ENCODE data around the gene MAD1L1.

MAD1L1 gene

DNA sequence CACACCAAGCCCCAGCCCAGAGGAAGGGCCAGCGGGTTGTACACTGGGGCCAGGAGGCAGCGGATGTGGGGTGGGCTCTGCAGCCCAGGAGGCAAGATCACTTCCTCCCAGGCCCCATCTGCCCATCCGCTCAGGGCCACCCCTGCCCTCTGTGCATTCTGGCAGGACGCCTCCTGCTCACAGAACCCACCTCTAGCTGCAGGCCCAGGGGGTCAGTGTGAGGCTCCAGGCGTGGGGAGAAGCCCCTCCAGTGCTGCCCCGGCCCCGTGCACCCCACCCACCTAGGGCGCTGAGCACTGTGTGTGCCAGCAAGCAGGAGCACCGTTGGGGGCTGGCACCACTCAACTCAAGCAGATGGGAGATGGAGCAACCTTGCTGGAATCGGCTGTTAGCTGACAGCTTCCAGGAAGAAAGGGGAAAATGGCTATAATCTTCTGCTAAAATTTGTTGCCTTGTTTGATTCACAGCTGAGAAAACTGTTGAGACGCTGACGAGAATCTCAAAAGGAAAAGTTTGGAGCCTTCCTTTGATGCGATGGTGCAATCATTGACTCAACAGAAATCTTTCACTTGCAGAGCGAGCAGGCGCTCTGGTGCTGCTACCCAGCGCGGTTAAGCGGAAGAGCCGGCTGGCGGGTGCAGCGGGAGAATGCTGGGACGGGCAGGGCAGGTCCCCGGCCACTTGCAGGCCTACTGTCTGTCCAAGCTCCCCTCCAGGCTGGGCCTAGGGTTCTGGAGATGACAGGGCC lies 286.5 kb downstream of the MAD1L1 start:
- DNase-seq = no peak

DNA sequence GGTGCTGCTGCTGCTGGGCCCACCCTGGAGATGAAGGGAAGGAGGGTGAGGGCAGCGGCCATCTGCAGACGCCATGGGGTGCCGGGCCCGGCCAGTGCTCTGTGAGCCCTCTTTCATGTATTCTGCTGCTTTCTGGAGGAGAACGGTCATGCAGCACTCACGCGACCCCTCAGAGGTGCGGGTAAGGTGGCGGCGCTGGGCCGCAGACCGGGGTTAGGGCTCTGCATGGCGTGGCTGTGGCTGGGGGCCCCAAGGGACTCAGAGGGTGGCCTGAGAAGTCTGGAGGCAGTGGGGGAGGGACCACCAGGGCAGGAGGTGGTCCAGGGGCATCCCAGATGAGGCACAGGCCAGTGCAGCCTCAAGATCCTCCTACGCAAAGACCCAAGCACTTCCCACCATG lies 287.2 kb downstream of the MAD1L1 start:
- DNase-seq = no peak

DNA sequence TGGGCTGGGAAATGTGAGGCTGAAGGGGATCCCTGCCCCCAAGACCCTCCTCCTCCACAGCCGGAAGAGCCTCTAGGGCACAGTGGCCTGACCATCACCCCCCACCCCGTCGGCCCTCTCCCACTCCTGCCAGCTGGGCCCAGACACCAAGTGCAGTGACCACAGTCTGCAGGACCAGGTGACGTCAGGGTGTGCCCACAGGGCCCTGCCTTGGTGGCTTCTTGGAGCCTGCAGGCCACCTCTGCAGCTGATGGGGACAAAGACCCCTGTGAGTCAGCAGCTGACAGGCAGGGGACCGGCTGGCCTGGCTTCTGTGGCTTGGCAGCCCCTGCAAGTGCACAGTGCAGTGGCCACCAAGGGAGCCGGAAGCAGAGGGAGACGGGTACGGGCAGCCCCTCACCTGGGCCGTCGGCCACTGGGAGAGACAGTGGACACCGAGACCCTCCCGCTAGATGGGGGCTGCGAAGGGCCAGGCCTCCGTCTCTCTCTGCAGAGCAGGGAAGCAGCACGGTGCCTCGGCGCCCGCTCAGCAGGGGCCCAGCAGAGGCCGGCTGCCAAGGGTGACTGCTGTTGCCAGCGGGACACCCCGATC lies 288.0 kb downstream of the MAD1L1 start:
- DNase-seq = no peak

DNA sequence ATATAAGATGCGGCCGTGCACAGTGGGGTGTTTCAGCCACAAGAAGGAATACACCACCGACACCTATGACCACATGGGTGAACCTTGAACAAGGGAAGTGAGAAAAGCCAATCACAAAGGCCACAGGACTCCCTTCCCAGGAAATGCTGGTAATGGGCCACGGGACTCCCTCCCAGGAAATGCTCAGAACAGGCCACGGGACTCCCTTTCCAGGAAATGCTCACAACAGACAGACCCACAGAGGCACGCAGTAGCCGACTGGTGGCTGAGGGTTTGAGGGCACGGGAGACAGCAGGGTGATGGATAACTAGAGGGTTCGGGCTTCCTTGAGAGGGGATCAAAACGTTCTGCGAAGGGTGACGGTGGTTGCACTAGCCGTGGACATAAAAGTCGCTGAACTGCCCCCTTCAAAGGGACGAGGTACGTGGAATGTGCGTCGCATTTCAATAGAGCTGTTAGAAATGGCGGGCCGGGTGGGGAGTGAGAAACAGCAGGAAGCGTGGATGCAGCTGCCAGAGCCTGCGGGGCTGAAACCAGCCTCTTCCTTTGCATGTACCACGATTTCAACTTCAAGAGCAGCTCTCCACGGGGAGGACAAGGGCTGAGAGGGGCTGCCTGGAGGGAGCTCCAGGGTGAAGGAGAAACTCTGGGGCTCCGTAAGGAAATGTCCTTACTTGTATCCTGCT lies 288.7 kb downstream of the MAD1L1 start:
- DNase-seq = no peak

DNA sequence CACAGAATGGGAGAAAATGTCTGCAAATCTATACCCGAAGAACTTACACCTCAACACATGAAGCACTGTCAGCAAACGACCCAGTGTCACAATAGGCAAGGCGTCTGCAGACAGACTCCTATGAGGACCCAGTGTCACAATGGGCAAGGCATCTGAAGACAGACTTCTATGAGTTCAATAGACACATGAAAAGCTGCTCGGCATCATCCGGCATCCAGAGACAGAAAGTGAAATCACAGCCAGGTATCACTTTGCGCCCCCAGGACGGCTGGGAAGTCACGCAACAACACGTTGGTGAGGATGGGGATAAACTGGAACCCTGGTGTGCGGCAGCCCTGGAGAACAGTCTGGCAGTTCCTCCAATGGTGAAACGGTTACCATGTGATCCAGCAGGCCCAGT lies 289.4 kb downstream of the MAD1L1 start:
- no peak for DNase-seq

DNA sequence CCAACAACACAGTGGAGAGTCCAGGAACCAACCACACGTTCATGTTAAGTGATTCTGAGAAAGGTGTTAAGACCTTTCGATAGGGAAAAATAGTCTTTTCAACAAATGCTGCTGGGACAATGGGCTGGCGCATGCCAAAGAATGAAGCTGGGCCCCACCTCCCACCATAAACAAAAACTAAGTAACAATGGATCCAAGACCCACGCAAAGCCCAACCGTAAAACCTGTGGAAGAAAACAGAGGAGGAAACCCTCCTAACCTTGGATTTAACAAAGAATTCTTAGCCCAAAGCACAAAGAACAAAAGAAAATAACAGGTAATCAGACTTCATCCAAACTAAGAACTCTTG lies 289.8 kb downstream of the MAD1L1 start:
- DNase-seq = no peak

DNA sequence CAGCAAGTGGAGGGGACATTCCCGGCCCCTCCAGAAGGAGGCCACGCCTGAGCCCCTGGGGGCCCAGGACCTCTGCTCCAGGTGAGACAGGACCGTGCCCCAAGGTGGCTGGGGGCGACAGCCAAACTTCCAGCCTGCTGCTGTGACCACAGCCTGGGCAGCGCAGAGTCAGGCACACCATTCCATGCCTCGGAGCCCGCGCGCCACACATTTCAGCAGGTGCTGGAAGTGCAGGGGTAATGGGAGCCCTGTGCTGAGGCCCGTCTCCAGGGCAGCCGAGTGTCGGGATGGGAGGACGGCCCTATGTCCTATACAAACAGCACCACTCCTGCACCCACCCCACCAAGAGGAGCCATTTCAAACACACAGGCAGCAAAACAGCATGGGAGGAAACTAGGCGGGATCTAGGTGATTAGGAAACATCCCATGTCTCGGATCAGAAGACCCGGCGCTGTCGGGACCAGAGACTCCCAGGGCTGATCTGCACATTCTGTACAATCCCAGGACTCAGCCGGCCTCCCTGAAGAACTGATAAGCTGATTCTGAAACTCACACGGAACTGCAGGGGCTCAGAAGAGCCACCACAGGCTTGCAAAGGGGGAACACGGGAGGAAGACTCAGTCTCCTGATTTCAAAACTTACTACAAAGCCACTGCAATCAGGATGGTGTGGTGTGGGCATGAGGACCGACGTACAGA lies 290.4 kb downstream of the MAD1L1 start:
- DNase-seq = no peak

DNA sequence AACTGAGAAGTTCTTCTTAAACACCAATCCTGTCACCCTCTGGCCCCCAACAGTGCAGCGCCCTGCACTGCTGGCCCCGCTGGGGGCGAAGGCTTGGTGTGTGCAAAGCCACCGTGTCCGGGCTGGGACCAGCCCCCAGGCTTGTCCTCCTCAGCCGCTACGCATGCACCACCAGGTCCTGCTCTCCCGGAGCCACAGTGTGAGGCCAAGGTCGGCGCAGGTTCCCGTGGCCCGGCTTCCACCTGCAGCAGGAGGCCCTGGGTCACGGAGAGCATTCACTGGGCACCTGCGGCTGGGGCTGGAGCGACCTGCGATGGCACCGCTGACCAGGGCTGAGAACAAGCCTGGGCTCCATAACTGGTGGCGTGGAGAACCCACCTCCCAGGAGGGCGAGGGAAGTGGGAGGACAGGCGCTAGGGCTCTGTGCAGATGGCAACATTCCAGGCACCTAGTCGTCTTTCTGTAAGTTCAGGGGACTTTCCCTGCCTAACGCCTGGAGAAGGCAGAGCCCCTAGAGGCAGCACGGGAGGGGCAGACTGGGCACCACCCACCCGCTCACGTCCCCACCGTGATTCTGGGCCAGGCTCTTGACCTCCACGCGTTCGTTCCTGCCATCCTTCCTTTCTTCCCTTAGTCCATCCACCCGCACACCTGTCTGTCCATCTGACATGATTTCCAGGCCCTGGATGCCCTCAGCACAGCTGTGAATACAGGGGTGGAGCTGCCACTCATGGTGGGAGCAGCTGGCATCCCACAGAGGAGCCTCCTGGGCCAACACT lies 291.1 kb downstream of the MAD1L1 start:
- DNase-seq = no peak

DNA sequence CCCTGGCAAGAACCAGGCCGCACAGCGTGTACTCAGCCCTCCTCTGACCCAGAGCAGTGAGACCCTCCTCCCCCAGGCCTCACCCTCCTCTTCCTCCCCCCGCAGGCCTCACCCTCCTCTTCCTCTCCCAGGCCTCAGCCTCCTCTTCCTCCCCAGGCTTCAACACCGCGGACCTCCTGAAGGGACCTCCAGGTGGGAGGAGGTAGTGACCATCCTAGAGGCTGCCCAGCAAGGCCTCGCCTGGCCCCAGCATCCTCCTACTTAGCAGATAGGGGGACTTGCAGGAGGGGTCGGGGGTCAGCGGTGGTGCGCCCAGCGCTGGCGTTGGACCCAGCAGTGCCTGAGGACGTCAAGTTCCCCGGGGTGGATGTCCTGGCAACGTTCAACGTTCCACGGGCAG lies 291.9 kb downstream of the MAD1L1 start:
- no peak for DNase-seq

DNA sequence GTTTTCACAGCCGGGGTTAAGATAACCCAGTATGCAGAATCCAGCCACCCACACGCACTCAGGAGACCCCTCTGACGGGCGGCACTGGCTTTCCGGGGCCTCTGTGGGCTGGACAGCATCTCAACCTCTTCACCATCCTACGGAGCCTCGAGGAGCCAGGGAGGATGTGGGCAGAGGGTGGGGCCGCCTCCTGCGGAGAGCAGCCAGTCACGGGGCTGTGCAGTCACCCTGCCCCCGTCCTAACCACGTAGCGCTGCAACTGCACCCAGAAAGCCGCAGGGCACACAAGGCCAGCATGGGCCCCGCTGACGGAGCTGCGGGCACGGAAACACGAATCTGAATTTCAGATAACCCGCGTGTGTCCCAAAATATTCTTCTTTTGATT lies 292.4 kb downstream of the MAD1L1 start:
- DNase-seq = no peak

DNA sequence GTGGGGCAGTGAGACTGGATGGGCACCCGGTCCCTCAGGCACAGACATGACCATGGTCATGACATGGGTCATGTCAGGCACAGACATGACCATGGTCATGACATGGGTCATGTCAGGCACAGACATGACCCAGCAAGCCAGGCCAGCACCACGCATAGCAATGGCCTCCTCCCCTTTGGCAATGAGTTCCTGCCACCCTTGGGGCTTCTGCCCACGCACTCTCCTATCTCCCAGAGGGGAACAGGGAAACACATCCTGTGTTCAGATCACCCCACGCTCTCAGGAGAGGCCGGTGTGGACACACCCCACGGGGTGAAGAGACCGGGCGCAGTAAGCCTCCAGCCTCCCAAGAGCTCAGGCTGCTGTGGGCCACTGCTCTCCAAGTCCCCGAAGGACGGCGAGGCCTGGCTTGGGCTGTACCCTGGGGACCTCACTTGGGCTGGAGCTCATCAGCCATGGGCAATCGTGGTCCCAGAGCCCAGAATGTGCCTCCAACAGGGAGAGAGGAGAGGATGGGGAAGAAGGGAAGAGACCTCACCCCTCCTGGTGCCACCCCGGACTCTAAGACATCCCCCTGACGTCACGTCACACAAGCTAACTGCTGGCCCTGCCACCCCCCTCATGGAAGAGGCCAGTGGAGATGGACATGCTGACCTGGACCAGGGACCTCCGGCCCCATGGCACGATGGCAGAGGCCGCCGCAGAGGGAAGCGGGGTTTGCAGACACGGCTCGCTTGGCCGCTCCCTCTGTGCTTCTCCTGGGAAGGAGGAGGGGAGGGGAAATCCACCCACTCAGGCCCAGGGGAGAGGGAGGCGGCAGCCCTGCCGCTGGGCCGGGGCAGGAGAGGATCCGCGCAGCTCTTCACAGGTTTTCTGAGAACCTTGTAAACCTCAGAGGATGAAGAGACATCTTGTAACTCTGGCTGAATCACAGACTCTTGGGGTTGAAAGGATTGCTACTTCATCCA lies 293.0 kb downstream of the MAD1L1 start:
- no peak for DNase-seq

DNA sequence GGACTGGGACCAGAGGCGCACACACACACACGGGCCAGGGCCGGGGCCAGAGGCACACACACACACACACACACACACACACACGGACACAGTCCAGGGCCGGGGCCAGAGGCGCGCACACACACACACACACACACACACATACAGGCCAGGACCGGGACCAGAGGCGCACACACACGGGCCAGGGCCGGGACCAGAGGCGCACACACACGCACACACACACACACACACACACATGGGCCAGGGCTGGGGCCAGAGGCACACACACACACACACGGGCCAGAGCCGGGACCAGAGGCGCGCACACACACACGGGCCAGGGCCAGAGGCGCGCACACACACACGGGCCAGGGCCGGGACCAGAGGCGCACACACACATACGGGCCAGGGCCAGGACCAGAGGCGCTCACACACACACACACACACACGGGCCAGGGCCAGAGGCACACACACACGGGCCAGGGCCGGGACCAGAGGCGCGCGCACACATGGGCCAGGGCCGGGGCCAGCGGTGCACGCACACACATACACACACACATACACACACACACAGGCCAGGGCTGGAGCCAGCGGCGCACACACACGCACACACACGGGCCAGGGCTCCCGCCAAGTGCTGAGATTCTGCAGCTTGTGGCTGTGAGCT lies 293.8 kb downstream of the MAD1L1 start:
- DNase-seq = no peak

DNA sequence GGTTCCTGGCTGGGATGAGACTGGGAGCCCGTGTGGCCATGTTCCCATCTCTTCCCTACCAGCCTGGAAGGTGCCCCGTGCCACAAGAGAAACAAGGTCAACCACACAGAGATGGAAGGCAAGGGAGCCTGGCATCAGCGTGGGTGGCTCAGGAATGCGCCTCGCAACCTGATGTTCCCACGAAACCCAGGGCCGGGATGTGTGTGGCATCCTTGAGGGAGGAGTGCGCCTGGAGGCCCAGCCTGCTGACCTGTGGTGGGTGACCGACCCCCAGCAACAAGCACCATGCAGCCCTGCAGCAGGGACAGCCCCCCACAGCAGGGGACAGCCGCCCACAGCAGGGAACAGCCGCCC lies 295.5 kb downstream of the MAD1L1 start:
- no peak for DNase-seq

DNA sequence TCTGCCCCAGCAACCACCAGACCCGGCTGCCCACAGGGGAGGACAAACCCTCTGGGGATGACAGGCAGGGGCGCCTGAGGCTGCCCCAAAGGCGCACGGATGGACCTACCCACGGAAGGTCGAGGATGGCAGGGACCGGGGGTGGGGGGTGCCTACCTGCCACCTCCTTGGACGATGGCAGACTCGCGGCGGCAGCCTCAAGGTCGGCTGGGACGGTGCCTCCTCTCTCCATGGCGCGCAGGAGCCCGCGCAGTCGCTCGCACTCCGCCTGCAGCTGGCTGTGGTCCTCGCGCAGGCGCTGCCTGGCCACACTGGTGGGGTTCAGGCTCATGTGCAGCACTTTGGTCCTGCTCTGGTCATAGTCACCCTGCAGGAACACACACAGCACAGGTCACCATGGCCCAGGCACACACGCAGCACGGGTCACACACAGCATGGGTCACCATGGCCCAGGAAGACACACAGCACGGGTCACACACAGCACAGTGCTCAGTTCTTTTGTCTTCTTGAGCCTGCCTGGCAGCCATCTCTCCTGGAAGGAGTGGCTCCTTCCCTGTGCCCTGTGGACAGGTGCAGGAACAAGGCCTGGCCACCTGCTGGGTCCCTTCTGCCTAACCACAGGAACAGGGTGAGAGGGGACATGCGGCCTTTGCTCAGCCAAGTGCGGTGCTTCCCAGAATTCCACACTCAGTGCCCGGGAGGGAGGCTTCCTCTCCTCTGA lies 296.1 kb downstream of the MAD1L1 start:
- DNase-seq = no peak

DNA sequence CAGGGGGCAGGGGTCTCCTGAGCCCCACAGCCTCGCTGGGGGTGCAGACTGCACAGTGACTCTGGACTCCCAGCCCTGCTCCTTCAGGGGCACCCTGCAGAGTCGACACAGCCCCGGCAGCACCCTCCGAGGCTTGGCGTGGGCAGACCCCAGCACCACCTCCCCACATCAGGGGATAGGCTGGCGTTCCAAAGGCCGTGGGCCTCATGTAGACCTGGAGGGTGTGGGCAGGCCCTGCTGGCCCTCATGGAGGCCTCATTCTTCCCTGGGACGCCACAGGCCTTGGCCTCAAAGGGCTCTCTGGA lies 296.8 kb downstream of the MAD1L1 start:
- no peak for DNase-seq

DNA sequence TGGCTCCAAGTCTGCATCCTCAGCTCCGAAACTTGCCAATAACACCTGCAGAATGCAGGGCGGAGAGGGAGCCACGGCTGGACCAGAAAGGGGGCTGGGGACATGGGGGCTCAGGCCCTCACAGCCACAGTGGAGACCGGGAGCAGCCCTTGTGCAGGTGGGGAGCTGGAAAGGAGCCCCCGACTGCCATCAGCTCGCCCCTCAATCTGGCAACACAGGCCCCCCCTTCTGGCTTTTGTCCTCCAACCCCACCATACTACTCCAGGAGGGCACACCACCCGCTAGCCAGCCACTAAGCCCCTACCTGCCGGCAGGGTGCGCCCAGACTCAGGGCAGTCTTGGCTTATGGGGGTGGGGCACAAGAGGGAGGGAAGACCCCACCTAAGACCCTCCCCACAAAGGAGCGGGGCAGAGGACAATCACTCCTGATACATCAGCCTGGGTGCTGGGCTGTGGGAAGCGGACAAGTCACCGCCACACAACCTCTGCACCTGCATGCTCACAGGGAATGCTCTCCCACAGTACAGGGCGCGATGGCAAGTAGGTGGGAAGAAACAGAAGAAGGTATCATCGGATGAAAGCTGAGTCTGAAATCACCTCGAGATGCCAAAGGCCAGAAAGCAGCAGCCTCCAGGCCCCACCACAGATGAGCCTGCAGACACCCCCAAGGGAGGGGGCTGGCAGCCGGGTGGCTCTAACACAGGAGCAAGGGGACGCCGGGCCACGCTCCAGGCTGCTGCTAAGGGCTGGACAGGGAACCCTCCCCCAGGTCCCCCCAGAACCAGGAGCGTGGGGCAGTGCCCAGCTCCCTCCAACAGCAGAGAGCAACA lies 297.4 kb downstream of the MAD1L1 start:
- no peak for DNase-seq

DNA sequence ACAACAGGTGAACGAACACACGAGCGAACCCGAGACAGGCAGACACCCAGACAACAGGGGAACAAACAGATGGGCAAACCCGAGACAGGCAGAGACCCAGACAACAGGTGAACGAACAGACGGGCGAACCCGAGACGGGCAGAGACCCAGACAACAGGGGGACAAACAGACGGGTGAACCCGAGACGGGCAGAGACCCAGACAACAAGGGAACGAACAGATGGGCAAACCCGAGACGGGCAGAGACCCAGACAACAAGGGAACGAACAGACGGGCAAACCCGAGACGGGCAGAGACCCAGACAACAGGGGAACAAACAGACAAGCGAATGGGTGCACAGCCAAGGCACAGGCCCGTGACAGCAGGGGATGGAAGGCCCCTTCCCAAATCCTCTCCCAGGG lies 298.0 kb downstream of the MAD1L1 start:
- DNase-seq = no peak

DNA sequence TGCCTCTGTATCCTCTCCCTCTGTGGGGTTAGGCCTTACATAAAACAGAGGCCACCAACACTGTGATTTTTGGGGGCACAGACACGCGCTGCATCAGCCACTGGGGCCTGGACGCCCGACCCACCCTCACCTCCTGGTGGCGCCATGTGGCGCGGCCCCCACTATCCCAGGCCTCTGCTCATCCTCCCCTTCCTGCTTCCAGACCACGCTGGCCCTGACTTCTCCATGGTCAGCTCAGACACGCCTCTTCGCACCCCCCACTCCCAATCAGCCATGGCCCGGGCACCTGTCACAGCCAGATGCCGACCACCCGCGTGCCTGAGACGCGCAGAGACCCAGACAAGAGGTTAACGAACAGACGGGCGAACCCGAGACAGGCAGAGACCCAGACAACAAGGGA lies 298.7 kb downstream of the MAD1L1 start:
- DNase-seq = no peak

DNA sequence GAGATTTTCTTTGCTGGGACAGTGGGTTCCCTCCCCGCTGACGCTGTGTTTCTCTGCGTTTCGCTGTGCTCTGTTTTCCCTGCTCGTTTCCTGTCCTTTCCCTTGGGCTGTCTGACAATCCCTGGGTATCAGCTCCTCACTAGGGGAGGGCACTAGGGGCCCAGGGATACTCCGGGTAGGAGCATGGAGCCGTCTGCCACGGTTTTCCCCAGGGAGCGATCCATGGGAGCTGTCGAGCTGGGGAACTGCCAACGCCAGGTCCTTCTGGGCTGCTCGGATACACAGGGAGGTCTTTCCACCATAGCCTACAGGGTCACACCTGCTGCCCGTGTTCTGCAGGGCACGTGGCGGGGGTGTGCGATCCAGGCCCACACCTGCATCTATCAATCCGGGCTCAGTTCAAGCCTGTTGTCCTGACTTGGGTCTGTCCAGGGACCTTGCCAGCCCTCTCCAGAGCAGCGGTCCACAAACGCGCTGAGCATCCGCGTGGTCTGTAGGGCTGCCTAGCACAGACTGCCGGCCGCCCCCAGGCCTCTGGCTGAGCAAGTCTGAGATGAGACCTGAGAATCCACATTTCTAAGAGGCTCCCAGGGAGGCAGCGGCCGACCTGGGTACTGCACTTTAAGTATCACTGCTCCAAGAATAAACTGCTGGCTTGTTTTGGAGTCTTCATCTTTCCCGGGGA lies 299.5 kb downstream of the MAD1L1 start:
- DNase-seq = no peak

DNA sequence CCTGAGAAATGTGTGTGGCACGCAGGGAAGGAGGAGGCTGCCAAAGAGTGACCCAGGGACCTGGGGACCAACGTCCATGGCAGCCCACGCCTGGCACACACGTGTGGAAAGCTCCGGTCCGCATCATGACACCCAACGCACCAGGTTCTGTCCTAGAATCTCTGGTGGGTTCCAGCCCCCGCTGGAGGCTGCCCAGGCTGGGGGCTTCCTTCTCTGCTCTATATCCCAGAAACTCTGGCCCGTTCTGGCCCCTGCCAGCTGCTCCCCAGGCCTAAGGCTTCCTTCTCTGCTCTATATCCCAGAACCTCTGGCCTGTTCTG lies 300.8 kb downstream of the MAD1L1 start:
- no peak for DNase-seq
